ENCODE measurements around the gene NECAB3.

Gene NECAB3

GRCh38 chr20:33684533-33685327 is 10.5 kb upstream of the NECAB3 start:
- no peak overlapping the region for H3K4me3 ChIP-seq (replicated peaks; ENCODE audit: low read depth, low read length)
- peak; percentile 26 for DNase-seq (ENCODE audit: low read depth)
- TF ChIP-seq, protein P1, sequence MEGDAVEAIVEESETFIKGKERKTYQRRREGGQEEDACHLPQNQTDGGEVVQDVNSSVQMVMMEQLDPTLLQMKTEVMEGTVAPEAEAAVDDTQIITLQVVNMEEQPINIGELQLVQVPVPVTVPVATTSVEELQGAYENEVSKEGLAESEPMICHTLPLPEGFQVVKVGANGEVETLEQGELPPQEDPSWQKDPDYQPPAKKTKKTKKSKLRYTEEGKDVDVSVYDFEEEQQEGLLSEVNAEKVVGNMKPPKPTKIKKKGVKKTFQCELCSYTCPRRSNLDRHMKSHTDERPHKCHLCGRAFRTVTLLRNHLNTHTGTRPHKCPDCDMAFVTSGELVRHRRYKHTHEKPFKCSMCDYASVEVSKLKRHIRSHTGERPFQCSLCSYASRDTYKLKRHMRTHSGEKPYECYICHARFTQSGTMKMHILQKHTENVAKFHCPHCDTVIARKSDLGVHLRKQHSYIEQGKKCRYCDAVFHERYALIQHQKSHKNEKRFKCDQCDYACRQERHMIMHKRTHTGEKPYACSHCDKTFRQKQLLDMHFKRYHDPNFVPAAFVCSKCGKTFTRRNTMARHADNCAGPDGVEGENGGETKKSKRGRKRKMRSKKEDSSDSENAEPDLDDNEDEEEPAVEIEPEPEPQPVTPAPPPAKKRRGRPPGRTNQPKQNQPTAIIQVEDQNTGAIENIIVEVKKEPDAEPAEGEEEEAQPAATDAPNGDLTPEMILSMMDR (IDR thresholded peaks at IDR 0.05; ENCODE audit: low read length, missing control alignments), result no peak

DNA sequence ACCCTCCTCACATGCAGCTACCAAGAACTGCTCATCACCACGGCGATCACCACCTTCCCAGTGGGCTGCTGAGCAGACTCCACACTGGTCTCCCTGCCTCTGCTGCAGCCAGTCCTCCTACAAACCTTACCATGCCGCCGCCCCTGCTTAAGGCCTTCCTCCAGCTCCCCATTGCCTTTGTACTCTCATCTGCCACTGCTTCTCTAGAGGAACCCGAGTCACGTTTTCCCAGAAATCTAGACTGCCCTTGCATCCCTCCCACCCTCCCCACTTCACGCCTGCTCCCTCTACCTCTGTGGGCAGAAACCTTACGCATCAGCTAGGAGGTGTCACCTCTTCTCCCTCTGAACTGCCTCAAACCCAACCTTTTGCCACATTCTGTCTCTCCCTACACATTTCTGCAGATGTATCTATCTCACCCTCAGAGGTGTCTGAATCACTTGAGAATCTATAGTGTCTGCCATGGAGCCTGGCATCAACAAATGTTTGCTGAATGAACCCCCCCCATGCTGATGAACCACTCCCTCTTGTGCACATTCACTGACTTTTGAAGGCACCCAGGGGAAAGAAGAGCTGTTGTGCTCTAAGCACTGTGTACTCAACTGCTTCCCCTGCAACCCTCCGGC is 7.6 kb upstream of the NECAB3 start:
- TF ChIP-seq, protein P1 (IDR thresholded peaks at IDR 0.05; ENCODE audit: low read length, missing control alignments), result no peak
- H3K4me3 ChIP-seq (replicated peaks; ENCODE audit: low read depth, low read length), result no peak overlapping the region
- DNase-seq (ENCODE audit: low read depth), result no peak

DNA sequence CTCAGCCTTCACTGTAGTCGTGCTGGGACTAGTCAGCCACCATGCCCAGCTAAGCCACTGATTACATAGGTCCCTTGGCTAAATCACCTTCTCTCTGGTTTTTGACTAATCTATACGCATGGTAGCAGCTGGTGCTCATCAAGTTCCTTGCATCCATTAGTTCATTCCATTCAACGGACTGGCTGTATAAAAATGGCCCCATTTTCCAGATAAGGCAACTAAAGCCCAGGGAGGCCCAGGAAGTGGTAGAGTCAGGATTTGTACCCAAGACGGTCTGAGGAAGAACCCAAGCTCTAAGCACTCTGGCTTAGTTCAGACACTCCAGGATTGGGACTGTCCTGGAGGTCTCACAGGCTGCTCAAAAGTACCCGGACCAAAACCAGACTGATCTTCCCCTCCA is 7.1 kb upstream of the NECAB3 start:
- DNase-seq (ENCODE audit: low read depth), result no peak
- no peak overlapping the region for H3K4me3 ChIP-seq (replicated peaks; ENCODE audit: low read depth, low read length)
- TF ChIP-seq, protein P1 (IDR thresholded peaks at IDR 0.05; ENCODE audit: low read length, missing control alignments), result no peak

DNA sequence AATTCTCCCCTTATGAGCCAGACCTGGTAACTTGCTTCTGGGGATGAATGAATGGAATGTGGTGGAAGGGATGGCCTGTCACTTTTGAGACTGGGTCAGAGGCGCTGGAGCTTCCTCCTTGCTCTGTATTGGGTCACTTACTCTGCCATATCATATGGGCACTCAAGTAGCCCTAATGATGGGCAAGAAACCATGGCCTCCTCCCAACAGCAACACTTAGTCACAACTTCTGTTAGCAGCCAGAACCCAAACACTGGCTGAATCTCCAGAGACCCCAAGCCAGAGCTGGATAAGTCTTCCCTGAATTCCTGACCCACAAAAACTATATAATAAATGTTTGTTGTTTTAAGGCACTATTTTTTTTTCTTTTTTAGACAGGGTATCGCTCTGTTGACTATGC is 6.5 kb upstream of the NECAB3 start:
- DNase-seq (ENCODE audit: low read depth), result peak; percentile 17
- no peak overlapping the region for H3K4me3 ChIP-seq (replicated peaks; ENCODE audit: low read depth, low read length)
- TF ChIP-seq, protein P1 (IDR thresholded peaks at IDR 0.05; ENCODE audit: low read length, missing control alignments), result no peak

GRCh38 chr20:33679758-33680485 is 5.7 kb upstream of the NECAB3 start:
- TF ChIP-seq, protein P1 (IDR thresholded peaks at IDR 0.05; ENCODE audit: low read length, missing control alignments), result no peak
- no peak overlapping the region for H3K4me3 ChIP-seq (replicated peaks; ENCODE audit: low read depth, low read length)
- no peak for DNase-seq (ENCODE audit: low read depth)

DNA sequence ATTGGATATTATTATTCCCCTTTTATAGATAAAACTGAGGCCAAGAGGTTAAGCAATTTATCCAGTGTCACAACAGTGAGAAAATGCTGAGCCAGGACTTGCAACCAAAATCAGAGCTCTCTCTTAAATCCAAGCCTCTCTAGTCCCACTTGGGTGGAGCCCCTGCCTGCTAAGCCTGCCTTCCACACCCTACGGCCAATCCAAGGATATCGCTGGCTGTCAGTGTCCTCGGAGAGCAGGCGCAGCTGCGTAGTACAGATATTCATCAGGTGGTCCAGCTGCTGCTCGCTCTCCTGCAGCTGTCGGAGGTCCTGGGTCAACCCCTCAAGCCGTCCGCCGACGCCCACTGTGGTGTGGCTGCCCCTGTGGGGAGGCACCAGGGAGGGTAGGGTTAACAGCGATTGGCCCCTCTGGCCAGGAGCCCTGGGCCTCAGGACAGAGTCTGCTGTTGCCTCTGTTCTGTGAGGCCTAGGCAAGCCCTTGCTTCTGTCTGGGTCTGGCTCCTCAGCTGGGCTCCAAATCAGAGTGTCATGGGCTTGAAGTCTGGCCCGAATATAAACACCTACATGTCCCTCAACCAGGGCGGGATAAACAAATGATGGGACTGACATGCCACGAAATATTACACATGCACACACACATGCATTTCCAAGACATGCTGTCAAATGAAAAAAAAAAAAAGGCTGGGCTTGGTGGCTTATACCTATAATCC is 3.9 kb upstream of the NECAB3 start:
- TF ChIP-seq, protein P1 (IDR thresholded peaks at IDR 0.05; ENCODE audit: low read length, missing control alignments), result no peak
- no peak overlapping the region for H3K4me3 ChIP-seq (replicated peaks; ENCODE audit: low read depth, low read length)

More for the DNA sequence above, 3.9 kb upstream of the NECAB3 start:
- no peak for DNase-seq (ENCODE audit: low read depth)

Measured in fibroblast of pulmonary artery (primary cell).